ENCODE data around the gene NRIP1.
"Not testable (repeated sequence)": the region's sequence is repeated elsewhere in the genome, so short reads cannot be mapped to it uniquely, and the experiment has no call there.

NRIP1 gene

GRCh38 chr21:14949603-14950002, 115.2 kb downstream of the NRIP1 start:
- H3K9me3 Mint-ChIP-seq = peaks cover 1% of the 10 kb centered on the region
- no peak overlapping the region for H3K27ac Mint-ChIP-seq
- peaks cover 1% of the 10 kb centered on the region for H3K27me3 Mint-ChIP-seq
- peaks cover 3% of the 10 kb centered on the region for H3K36me3 Mint-ChIP-seq
- H3K4me1 Mint-ChIP-seq = peaks cover 3% of the 10 kb centered on the region
- H3K4me3 Mint-ChIP-seq = no peak overlapping the region
- DNase-seq (ENCODE audit: low spot score in 2 of 2) (no peak), ATAC-seq (ENCODE audit: low read depth) (no peak)

GRCh38 chr21:14947613-14948160, 117.1 kb downstream of the NRIP1 start:
- Mint-ChIP-seq H3K4me1 (peaks cover 3% of the 10 kb centered on the region), H3K36me3 (peaks cover 3% of the 10 kb centered on the region), H3K27me3 (peaks cover 3% of the 10 kb centered on the region), H3K4me3 (no peak overlapping the region), H3K9me3 (peaks cover 1% of the 10 kb centered on the region), H3K27ac (no peak overlapping the region)
- ATAC-seq (ENCODE audit: low read depth) (no peak), DNase-seq (ENCODE audit: low spot score in 2 of 2) (no peak)

GRCh38 chr21:14945176-14945575, 119.6 kb downstream of the NRIP1 start:
- Mint-ChIP-seq H3K9me3 (peaks cover 1% of the 10 kb centered on the region), H3K27me3 (peaks cover 3% of the 10 kb centered on the region), H3K27ac (no peak overlapping the region), H3K36me3 (peaks cover 3% of the 10 kb centered on the region), H3K4me3 (no peak overlapping the region), H3K4me1 (peaks cover 3% of the 10 kb centered on the region)
- DNase-seq (ENCODE audit: low spot score in 2 of 2) (no peak), ATAC-seq (ENCODE audit: low read depth) (no peak)

GRCh38 chr21:14943616-14944015, 121.2 kb downstream of the NRIP1 start:
- no peak overlapping the region for H3K4me3 Mint-ChIP-seq
- DNase-seq (ENCODE audit: low spot score in 2 of 2) (no peak), ATAC-seq (ENCODE audit: low read depth) (no peak)
- no peaks in the 10 kb centered on the region for H3K9me3 Mint-ChIP-seq
- H3K36me3 Mint-ChIP-seq = no peaks in the 10 kb centered on the region
- H3K4me1 Mint-ChIP-seq = peaks cover 3% of the 10 kb centered on the region
- peaks cover 2% of the 10 kb centered on the region for H3K27me3 Mint-ChIP-seq
- no peak overlapping the region for H3K27ac Mint-ChIP-seq

GRCh38 chr21:14942801-14943490, 121.9 kb downstream of the NRIP1 start:
- ATAC-seq (ENCODE audit: low read depth) (no peak), DNase-seq (ENCODE audit: low spot score in 2 of 2) (no peak)
- Mint-ChIP-seq H3K27ac (no peak overlapping the region), H3K36me3 (peaks cover 3% of the 10 kb centered on the region), H3K4me3 (no peak overlapping the region), H3K4me1 (peaks cover 3% of the 10 kb centered on the region), H3K27me3 (peaks cover 2% of the 10 kb centered on the region), H3K9me3 (peaks cover 2% of the 10 kb centered on the region)

GRCh38 chr21:14927324-14927723, 137.5 kb downstream of the NRIP1 start:
- not testable (repeated sequence) for H3K4me1 Mint-ChIP-seq; ATAC-seq (ENCODE audit: low read depth); H3K36me3 Mint-ChIP-seq

GRCh38 chr21:14926186-14926585, 138.6 kb downstream of the NRIP1 start:
- DNase-seq (ENCODE audit: low spot score in 2 of 2) (no peak), ATAC-seq (ENCODE audit: low read depth) (no peak)
- no peaks in the 10 kb centered on the region for H3K36me3 Mint-ChIP-seq
- no peaks in the 10 kb centered on the region for H3K27me3 Mint-ChIP-seq
- H3K4me3 Mint-ChIP-seq = no peak overlapping the region
- no peaks in the 10 kb centered on the region for H3K9me3 Mint-ChIP-seq
- H3K27ac Mint-ChIP-seq = no peak overlapping the region
- H3K4me1 Mint-ChIP-seq = peaks cover 1% of the 10 kb centered on the region

More at GRCh38 chr21:14927324-14927723, 137.5 kb downstream of the NRIP1 start:
- not testable (repeated sequence) for H3K4me3 Mint-ChIP-seq; H3K27ac Mint-ChIP-seq; DNase-seq (ENCODE audit: low spot score in 2 of 2); H3K9me3 Mint-ChIP-seq; H3K27me3 Mint-ChIP-seq

- Mint-ChIP-seq H3K9me3 (no peaks in the 10 kb centered on the region), H3K36me3 (no peaks in the 10 kb centered on the region), H3K4me3 (no peak overlapping the region), H3K27me3 (no peaks in the 10 kb centered on the region), H3K27ac (no peak overlapping the region), H3K4me1 (peaks cover 2% of the 10 kb centered on the region)
- DNase-seq (ENCODE audit: low spot score in 2 of 2) (no peak), ATAC-seq (ENCODE audit: low read depth) (no peak)
Observed at GRCh38 chr21:14923468-14923867, 141.3 kb downstream of the NRIP1 start.

- ATAC-seq (ENCODE audit: low read depth) = no peak
- H3K27ac Mint-ChIP-seq = no peak overlapping the region
- H3K36me3 Mint-ChIP-seq = no peaks in the 10 kb centered on the region
- no peak overlapping the region for H3K4me3 Mint-ChIP-seq
- H3K27me3 Mint-ChIP-seq = no peaks in the 10 kb centered on the region
- H3K9me3 Mint-ChIP-seq = no peaks in the 10 kb centered on the region
- H3K4me1 Mint-ChIP-seq = peaks cover 2% of the 10 kb centered on the region
- DNase-seq (ENCODE audit: low spot score in 2 of 2) = no peak
Observed at GRCh38 chr21:14922980-14923379, 141.8 kb downstream of the NRIP1 start.

GRCh38 chr21:14918527-14918926, 146.3 kb downstream of the NRIP1 start:
- ATAC-seq (ENCODE audit: low read depth) (no peak), DNase-seq (ENCODE audit: low spot score in 2 of 2) (no peak)
- no peaks in the 10 kb centered on the region for H3K36me3 Mint-ChIP-seq
- H3K9me3 Mint-ChIP-seq = no peaks in the 10 kb centered on the region
- H3K4me1 Mint-ChIP-seq = peaks cover 2% of the 10 kb centered on the region
- H3K27ac Mint-ChIP-seq = no peak overlapping the region
- H3K27me3 Mint-ChIP-seq = no peaks in the 10 kb centered on the region
- no peak overlapping the region for H3K4me3 Mint-ChIP-seq

- no peak for ATAC-seq (ENCODE audit: low read depth)
- H3K4me1 Mint-ChIP-seq = peaks cover 2% of the 10 kb centered on the region
Observed at GRCh38 chr21:14917762-14918161, 147.0 kb downstream of the NRIP1 start.

GRCh38 chr21:14916676-14917141, 148.1 kb downstream of the NRIP1 start:
- no peak overlapping the region for H3K27ac Mint-ChIP-seq
- H3K9me3 Mint-ChIP-seq = no peaks in the 10 kb centered on the region

More at GRCh38 chr21:14917762-14918161, 147.0 kb downstream of the NRIP1 start:
- no peak for DNase-seq (ENCODE audit: low spot score in 2 of 2)
- H3K36me3 Mint-ChIP-seq = no peaks in the 10 kb centered on the region
- no peaks in the 10 kb centered on the region for H3K27me3 Mint-ChIP-seq
- no peak overlapping the region for H3K27ac Mint-ChIP-seq
- no peak overlapping the region for H3K4me3 Mint-ChIP-seq
- no peaks in the 10 kb centered on the region for H3K9me3 Mint-ChIP-seq

GRCh38 chr21:14913638-14914037, 151.2 kb downstream of the NRIP1 start:
- H3K27me3 Mint-ChIP-seq = no peaks in the 10 kb centered on the region
- no peaks in the 10 kb centered on the region for H3K36me3 Mint-ChIP-seq
- H3K4me3 Mint-ChIP-seq = no peak overlapping the region
- DNase-seq (ENCODE audit: low spot score in 2 of 2) (no peak), ATAC-seq (ENCODE audit: low read depth) (no peak)
- no peaks in the 10 kb centered on the region for H3K9me3 Mint-ChIP-seq
- no peak overlapping the region for H3K27ac Mint-ChIP-seq
- H3K4me1 Mint-ChIP-seq = no peaks in the 10 kb centered on the region

More at GRCh38 chr21:14916676-14917141, 148.1 kb downstream of the NRIP1 start:
- H3K4me1 Mint-ChIP-seq = peaks cover 2% of the 10 kb centered on the region
- no peak for DNase-seq (ENCODE audit: low spot score in 2 of 2)
- ATAC-seq (ENCODE audit: low read depth) = no peak
- no peak overlapping the region for H3K4me3 Mint-ChIP-seq
- H3K27me3 Mint-ChIP-seq = no peaks in the 10 kb centered on the region
- no peaks in the 10 kb centered on the region for H3K36me3 Mint-ChIP-seq

- DNase-seq (ENCODE audit: low spot score in 2 of 2) = no peak
- Mint-ChIP-seq H3K36me3 (no peaks in the 10 kb centered on the region), H3K27me3 (no peaks in the 10 kb centered on the region), H3K27ac (no peak overlapping the region), H3K4me1 (no peaks in the 10 kb centered on the region), H3K9me3 (no peaks in the 10 kb centered on the region), H3K4me3 (no peak overlapping the region)
- ATAC-seq (ENCODE audit: low read depth) = no peak
Observed at GRCh38 chr21:14911351-14911750, 153.4 kb downstream of the NRIP1 start.
